Measurements from ENCODE around the gene CES4A. TPM values are rescaled to one million over a fixed set of nuclear protein-coding genes. Genes with fewer than 3 reads are reported as not detected.

The CES4A gene
- total and polyA plus RNA-seq, 2 of the 13 experiments (the other 11 are each of a cell fraction or from before 2014, with no cell fraction given): 0.09 to 0.17 TPM

- ChIA-PET CTCF (ENCODE audit: low intra/inter-chr PET ratio, low total read pairs) (interaction anchor here (4.2 kb wide), 1 partner anchor 38 kb away, joined by 17 read pairs; no protein-coding TSS in a partner anchor), POLR2A (no interaction called here)
- no TSS peak for BruUV-seq (replicated peaks)
- Histone ChIP-seq H3K79me2 (ENCODE audit: insufficient read depth, low read length) (no peaks in the 10 kb centered on the region), H2AFZ (ENCODE audit: low read length) (no peak overlapping the region), H3K4me3 (replicated peaks in 1 of 3; ENCODE audit: insufficient read depth in 1 of 3, low read depth in 2 of 3, low read length in 3 of 3) (no peak overlapping the region), H3K4me2 (ENCODE audit: low read depth, low read length) (no peak overlapping the region), H3K4me1 (ENCODE audit: insufficient read depth, low read length) (peaks cover 37% of the 10 kb centered on the region), H3K27me3 (ENCODE audit: control insufficient read depth in 1 of 2, insufficient read depth in 2 of 2, low read length in 2 of 2) (peaks cover 7 to 25% of the 10 kb centered on the region in 2 experiments), H3K9ac (ENCODE audit: insufficient read depth, low read depth, low read length) (no peak overlapping the region), H3K36me3 (replicated peaks in 1 of 2; ENCODE audit: control insufficient read depth in 1 of 2, insufficient read depth in 2 of 2, low read length in 2 of 2) (no peaks in the 10 kb centered on the region), H3K27ac (ENCODE audit: extremely low read length, insufficient read depth, low read length) (no peak overlapping the region), H3K9me3 (ENCODE audit: low read length) (no peaks in the 10 kb centered on the region), H4K20me1 (ENCODE audit: insufficient read depth, low read length) (no peaks in the 10 kb centered on the region)
- ATAC-seq (no peak), DNase-seq (ENCODE audit: low spot score) (no peak), FAIRE-seq (no peak)
- intact Hi-C loops (cut with micrococcal nuclease; ENCODE audit: unreplicated experiment): loop anchor here (10.0 kb wide), 1 partner anchor 61 kb away; no protein-coding TSS in a partner anchor
- in situ Hi-C loops (cut with HindIII; ENCODE audit: extremely low pct_ligation_motif_present, low pct_unique_long_range_greater_than_20kb): loop anchor here (5.0 kb wide), 1 partner anchor 141 kb away; the partner anchor contains the start of genes FBXL8 and TRADD
- TF ChIP-seq SKI (IDR thresholded peaks at IDR 0.05; ENCODE audit: partially characterized antibody): no peak
- no peak for TF ChIP-seq ZNF761 (CRISPR knock-in tag; conservative IDR thresholded peaks at IDR 0.05)
- TF ChIP-seq NFATC3 (CRISPR knock-in tag; IDR thresholded peaks at IDR 0.05): no peak
- no peak for TF ChIP-seq HMGXB4 (CRISPR knock-in tag; IDR thresholded peaks at IDR 0.05; ENCODE audit: borderline replicate concordance in 1 of 2, low read depth in 1 of 2)
- TF ChIP-seq, protein P1, sequence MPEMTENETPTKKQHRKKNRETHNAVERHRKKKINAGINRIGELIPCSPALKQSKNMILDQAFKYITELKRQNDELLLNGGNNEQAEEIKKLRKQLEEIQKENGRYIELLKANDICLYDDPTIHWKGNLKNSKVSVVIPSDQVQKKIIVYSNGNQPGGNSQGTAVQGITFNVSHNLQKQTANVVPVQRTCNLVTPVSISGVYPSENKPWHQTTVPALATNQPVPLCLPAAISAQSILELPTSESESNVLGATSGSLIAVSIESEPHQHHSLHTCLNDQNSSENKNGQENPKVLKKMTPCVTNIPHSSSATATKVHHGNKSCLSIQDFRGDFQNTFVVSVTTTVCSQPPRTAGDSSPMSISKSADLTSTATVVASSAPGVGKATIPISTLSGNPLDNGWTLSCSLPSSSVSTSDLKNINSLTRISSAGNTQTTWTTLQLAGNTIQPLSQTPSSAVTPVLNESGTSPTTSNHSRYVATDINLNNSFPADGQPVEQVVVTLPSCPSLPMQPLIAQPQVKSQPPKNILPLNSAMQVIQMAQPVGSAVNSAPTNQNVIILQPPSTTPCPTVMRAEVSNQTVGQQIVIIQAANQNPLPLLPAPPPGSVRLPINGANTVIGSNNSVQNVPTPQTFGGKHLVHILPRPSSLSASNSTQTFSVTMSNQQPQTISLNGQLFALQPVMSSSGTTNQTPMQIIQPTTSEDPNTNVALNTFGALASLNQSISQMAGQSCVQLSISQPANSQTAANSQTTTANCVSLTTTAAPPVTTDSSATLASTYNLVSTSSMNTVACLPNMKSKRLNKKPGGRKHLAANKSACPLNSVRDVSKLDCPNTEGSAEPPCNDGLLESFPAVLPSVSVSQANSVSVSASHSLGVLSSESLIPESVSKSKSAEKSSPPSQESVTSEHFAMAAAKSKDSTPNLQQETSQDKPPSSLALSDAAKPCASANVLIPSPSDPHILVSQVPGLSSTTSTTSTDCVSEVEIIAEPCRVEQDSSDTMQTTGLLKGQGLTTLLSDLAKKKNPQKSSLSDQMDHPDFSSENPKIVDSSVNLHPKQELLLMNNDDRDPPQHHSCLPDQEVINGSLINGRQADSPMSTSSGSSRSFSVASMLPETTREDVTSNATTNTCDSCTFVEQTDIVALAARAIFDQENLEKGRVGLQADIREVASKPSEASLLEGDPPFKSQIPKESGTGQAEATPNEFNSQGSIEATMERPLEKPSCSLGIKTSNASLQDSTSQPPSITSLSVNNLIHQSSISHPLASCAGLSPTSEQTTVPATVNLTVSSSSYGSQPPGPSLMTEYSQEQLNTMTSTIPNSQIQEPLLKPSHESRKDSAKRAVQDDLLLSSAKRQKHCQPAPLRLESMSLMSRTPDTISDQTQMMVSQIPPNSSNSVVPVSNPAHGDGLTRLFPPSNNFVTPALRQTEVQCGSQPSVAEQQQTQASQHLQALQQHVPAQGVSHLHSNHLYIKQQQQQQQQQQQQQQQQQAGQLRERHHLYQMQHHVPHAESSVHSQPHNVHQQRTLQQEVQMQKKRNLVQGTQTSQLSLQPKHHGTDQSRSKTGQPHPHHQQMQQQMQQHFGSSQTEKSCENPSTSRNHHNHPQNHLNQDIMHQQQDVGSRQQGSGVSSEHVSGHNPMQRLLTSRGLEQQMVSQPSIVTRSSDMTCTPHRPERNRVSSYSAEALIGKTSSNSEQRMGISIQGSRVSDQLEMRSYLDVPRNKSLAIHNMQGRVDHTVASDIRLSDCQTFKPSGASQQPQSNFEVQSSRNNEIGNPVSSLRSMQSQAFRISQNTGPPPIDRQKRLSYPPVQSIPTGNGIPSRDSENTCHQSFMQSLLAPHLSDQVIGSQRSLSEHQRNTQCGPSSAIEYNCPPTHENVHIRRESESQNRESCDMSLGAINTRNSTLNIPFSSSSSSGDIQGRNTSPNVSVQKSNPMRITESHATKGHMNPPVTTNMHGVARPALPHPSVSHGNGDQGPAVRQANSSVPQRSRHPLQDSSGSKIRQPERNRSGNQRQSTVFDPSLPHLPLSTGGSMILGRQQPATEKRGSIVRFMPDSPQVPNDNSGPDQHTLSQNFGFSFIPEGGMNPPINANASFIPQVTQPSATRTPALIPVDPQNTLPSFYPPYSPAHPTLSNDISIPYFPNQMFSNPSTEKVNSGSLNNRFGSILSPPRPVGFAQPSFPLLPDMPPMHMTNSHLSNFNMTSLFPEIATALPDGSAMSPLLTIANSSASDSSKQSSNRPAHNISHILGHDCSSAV (CRISPR knock-in tag; IDR thresholded peaks at IDR 0.05; ENCODE audit: borderline replicate concordance): no peak
- no peak for TF ChIP-seq ZNF567 (CRISPR knock-in tag; IDR thresholded peaks at IDR 0.05; ENCODE audit: borderline replicate concordance)
- no peak for TF ChIP-seq ZNF460 (CRISPR knock-in tag; IDR thresholded peaks at IDR 0.05; ENCODE audit: borderline replicate concordance)
- TF ChIP-seq MYC (CRISPR knock-in tag; IDR thresholded peaks at IDR 0.05; ENCODE audit: borderline replicate concordance): no peak
- no peak for TF ChIP-seq ZNF484 (CRISPR knock-in tag; IDR thresholded peaks at IDR 0.05; ENCODE audit: borderline replicate concordance, low read depth)
- no peak for TF ChIP-seq ZMYM2 (CRISPR knock-in tag; IDR thresholded peaks at IDR 0.05)
- no peak for TF ChIP-seq SNAI1 (CRISPR knock-in tag; IDR thresholded peaks at IDR 0.05; ENCODE audit: borderline replicate concordance)
- TF ChIP-seq MTERF4 (CRISPR knock-in tag; IDR thresholded peaks at IDR 0.05): no peak
These were observed 27.8 kb downstream of the CES4A start for GRCh38 chr16:67016143-67016542.
